HG02938 (cell line): ENCODE measurements around the gene DMRTA2.
A peak's percentile ranks its signal among the peaks of the same experiment; 100 is the strongest.
"Not testable (repeated sequence)": the region's sequence is repeated elsewhere in the genome, so short reads cannot be mapped to it uniquely, and the experiment has no call there.

Experiments used
- ATAC-seq: cut with Tn5 transposase; IDR thresholded peaks from one replicate; pipeline ENCODE4 v1.9.1; 2021; ENCODE audit warnings: mild to moderate bottlenecking, moderate library complexity; ENCODE audit not compliant: unreplicated experiment

Gene DMRTA2

DNA sequence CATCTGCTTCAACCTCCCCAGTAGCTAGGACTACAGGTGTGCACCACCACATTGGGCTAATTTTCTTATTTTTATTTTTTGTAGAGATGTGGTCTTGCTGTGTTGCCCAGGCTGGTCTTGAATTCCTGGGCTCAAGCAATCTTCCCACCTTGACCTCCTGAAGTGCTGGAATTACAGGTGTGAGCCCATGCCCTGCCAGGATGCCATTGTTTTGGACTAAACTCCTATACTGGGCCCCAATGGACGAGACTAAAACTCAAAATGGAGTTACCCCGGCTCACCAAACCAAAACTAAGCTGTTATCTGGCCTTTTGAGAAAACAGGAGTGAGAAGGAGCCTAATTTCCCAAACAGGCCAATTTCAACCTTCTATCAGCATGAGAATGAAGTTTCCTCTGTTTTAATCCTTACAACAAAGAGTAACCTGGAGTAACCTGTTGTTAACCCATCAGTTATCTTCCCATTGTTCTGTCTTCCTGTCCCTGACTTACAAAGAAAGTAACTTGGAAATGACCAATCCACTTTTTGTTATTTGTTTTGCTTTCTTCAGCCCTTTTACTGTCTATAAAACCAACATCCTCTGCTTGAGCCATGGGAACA is 29.6 kb downstream of the DMRTA2 start:
- no peak for ATAC-seq

DNA sequence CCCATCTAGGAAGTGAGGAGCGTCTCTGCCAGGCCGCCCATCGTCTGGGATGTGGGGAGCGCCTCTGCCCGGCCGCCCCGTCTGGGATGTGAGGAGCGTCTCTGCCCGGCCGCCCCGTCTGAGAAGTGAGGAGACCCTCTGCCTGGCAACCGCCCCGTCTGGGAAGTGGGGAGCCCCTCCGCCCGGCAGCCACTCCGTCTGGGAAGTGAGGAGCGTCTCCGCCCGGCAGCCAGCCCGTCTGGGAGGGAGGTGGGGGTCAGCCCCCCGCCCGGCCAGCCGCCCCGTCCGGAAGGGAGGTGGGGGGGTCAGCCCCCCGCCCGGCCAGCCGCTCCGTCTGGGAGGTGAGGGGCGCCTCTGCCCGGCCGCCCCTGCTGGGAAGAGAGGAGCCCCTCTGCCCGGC is 41.7 kb downstream of the DMRTA2 start:
- ATAC-seq = not testable (repeated sequence)

DNA sequence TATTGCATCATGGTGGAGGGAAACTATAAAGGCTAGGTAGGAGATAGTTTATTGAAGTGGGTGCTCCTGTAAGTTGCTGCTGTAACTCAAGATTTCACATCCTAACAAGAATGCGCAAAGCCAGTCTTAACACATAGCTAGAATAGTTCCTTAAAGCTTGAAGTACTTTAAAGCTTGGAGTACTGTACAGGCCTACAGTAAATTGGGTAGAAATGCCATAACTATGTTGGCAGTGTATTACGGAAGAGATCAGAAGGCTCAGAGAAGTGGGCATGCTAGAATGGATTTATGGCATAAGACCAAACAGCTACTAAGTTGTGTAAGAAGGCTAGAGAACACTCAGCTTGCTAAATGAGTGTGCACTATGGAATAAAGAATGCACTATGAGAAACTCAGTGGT is 44.5 kb downstream of the DMRTA2 start:
- no peak for ATAC-seq

DNA sequence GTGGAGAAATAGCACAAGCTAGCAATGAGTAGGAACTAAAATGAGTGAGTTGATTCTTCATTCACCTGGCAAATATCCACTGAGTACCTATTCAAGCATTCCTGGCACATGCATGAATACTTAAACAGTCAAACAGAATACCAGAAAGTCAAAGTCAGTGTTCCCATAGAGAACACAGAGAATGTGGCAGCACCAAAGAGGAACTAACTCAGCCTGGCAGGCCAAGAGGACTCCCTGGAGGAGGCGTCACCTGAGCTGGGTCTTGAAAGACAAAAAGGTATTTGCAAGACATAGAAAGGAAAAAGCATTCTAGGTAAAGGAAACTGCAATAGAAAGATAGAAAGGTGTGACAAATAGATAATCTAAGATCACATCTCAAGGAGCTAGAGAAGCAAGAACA is 49.7 kb downstream of the DMRTA2 start:
- no peak for ATAC-seq

DNA sequence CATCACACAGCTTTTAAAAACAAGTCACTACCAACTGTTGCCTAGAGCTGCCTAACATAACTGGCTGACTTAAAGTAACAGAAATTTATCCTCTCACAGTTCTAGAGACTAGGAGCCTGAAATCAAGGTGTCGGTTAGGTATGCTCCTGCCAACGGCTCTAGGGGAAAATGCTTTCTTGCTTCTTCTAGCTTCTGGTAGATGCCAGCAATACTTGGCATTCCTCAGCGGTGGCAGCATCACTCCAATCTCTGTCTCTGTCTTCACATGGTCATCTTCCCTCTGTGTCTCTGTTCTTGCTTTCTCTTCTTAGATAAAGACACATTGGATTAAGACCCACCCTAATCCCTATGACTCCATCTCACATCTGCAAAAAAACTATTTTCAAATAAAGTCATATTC is 51.5 kb downstream of the DMRTA2 start:
- no peak for ATAC-seq

DNA sequence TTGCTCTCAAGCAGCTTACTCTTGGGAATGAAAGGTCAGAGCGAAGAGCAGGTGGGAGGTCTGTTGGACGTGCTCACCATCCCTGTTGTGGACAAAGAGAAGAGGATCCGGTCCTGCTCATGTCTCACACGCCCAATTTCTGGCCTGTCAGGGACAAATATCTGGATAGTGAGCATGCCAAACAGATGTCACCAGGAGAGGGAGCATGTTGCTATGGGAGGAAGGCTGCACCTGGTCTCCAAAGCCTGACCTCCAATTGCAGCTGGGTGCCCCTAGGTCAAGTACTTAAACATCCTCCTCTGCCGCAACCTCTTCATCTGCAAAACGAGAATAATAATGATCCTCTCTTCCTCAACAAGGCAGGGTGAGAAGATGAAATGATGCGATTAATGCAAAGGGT is 53.4 kb downstream of the DMRTA2 start:
- no peak for ATAC-seq

DNA sequence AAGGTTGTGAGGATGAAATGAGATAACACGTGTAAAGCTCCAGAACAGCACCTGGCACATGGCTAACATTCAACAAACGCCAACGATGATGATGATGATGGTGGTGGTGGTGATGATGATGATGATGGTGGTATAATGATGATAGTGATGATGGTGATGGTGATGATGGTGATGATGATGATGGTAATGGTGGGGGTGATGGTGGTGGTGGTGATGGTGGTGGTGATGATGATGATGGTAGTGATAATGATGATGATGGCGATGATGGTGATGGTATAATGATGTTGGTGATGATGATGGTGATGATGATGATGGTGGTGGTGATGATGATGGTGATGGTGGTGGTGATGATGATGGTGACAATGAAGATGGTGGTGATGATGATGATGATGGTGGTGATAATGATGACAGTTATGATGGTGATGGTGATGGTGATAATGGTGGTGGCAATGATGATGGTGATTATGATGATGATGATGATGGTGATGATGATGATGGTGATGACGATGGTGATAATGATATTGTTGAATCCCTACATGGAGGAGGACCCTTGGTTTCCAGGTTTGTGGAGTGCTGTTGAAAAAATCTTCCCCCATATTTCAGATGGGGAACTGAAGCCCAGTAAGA is 54.1 kb downstream of the DMRTA2 start:
- ATAC-seq = peak; percentile 24

DNA sequence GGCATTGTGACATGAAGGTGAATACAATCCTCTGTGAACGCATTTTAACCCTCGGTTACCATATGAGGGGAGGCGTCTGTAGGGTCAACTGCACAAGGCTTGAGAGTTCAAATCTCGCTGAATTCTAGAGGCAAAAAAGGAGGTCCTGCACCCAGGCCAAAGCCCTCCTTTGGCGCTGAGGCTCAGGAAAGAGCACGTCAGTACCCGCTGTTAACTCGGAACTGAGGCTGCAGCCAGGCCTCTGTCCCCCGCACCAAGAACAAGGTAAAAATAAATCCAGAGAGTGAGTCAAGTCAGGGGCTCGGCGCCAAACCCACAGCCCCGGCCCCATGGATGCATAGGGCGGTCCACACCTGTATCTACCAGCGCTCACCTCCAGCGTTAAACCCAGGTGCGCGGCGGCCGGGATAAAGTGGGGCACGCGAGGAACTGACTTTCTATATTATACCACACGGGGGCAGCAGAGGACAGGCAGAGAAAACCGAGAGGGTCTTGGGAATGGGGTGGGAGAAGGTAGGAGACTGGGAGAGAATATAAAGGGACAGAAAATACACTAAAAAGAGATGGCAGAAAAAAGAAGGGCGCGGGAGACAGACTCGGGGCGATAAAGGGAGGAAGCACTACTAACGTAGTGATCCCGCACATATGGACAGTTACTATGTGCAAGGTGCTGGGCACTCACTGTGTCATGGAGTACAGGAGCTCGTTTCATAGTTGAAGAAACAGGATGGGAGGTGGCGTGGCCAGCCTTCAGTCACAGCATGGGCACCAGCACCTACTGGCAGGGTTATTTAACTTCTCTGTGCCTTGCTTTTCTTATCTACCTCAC is 54.9 kb downstream of the DMRTA2 start:
- peak; percentile 58 for ATAC-seq
